Cardiac septum (tissue), 1 donor: ENCODE results near the gene PKP1. TPM values are rescaled to one million over a fixed set of nuclear protein-coding genes. Genes with fewer than 3 reads are reported as not detected.

Experiments used
- DNase-seq: peaks from one replicate; pipeline ENCODE4 v3.0.0-alpha.2; 2020; ENCODE audit warnings: low spot score
- intact Hi-C: fragments of 100-400 bp; cut with DNase I; formaldehyde crosslinking; loops from one replicate; pipeline ENCODE4 v1.14.0; 2022
- total RNA-seq: library from RNA; stranded (reverse); fragmentation: NEBNext Ultra II Directional; extraction: Animal tissue kit (Norgen Biotek cat#: 25700); gene quantifications from one replicate; pipeline ENCODE4 v1.2.1, GENCODE V29; 2021
- donor health status: DM: no; HTN: no; CAD: no.

Gene PKP1
- total RNA-seq, 1 donor from 2014 or later, result 0.16 TPM

DNA sequence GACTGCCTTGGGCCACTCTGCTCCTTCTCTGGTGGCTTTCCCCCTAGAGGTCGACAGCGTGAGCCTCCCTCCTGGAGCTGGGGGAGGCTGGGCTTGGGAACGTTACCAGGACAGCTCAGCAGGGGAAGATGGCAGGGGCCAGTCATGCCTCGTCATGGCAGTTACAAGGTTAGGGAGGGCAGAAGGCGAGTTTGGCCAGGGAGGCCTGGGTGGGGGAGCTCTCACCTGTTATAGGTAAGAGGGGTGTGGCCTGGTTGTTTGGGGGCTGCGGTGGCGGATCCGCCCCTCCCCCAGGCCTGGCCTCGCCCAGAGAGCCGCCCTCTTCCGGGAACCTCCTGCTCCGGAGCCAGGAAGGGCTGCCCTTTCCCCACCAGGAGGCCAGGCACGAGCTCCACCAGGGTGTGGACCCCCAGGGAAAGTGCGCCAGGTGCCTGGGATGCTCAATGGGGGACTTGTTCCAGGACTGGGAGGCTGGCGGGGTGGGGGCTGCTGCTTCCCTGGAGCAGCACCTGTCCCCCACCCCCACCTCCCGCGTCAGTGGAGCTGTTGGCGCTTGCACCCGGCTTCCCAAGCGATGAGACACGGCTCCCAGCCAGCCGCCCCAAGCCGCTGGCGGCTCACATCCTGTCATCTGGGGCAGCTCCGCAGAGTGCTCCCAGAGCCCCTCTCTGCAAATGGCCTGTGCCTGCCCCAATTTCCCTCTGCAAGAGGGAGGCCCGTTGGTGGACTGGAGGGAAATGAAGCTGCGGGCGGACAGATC, 23.6 kb upstream of the PKP1 start:
- DNase-seq, result no peak
- intact Hi-C loops, result no loop called here

DNA sequence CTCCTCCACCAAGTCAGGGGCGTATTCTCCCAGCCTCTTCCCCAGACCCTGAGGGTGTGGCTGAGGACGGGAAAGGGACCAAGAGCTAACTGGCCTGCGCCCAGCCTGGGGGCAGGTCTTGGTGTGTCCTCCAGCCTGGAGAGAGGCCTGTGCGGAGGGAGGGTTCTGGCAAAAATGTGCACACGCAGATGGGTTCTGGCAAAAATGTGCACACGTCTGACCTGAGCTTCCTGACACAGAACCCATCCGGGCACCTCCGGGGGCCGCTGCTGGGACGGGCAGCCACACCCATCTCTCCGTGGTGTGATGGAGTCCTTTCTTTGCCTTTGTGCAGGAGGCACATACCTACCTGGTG, 23.1 kb upstream of the PKP1 start:
- DNase-seq, result no peak
- intact Hi-C loops, result no loop called here

DNA sequence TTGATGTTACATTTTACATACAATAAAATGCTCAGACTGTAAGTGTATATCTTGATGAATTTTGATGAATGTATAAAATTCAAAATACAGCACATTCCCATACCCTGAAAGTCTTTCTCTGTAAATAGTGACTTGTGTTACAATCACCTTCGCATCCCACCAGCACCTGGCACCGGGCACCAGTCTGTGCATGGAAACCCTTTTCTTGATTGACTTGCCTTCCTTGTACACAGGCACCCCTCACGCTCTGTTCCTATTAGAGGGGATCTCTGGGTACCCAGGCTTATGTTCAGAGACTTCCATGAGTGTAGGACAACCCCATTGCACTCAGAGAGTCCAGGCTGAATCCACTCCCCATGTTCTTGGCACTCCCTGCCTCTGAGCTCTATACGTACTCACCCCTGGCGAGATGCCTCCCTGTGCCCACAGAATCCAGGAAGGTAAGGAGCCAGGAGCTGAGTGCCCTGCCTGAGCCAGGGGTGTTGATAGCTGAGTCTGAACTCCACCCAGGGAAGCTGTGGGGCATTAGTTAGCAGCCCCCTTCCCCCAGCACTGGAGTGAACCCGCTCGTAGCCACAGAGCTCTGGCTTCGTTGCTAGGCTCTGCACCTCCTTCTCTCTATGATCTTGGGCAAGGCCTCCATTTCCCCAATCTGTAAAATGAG, 22.5 kb upstream of the PKP1 start:
- no peak for DNase-seq
- intact Hi-C loops, result no loop called here

DNA sequence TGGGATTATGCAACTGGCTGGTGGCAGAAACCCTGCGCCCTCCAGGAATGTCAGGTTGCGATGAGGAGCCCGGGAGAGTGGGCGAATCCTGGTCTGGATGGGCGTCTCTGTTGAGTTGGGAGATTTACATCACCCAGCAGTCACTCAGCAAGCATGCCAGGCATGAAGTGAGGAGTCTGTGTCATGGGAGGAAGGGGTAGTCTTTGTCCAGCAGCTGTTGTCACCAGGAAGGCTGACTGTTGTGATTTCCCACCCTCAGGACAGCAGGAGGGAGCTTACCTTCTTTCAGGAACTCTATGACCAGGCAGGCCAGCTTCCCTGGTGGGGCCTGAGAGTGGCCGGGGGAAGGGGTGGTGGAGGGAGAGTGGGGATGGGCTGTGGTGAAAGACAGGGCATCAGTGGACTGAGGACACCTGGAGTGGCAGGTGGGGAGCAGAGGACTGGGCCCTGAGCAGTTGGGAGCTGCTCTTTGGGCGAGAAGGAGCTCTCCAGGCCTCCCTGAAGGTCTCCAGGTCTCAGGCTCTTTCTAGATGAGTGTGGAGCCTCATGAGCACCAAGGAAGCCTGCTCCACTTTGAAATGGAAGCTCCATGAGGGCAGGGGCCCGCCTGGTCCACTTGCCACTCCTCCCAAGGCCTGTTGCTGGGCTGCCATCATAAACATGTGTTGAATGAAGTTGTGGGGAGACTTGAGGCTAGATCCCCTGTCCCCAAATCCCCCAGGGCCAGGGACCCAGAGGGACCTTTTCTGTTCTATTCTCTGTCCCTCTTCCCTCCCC, 21.3 kb upstream of the PKP1 start:
- DNase-seq, result peak; percentile 63
- intact Hi-C loops, result no loop called here

DNA sequence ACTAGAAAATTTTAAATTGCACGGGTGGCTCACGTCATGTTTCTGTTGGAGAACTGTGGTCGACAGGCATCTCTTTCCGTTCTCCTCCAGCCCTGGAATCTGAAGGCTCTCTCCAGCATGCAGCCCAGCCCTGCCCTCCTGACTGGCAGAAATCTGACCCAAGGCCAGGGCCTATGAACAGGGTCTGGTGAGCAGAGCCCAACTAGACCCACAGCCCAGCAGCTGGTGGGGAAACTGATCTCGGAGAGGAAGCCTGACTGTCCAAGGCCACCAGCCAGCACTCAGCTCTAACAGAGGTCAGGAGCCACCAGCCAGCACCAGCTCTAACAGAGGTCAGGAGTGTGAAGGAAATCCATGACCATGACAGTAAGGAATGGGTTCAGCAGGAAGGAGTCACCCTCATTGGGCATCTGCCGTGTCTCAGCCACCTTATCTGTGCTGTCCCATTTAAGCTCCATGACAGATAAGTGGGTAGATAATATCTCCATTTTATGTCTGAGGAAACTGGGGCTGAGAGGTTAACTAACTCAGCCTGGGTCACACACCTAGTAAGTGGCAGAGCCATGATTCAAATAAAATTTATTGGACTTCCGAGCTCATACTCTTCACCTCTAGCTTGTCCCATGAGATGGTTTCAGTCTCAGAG, 20.2 kb upstream of the PKP1 start:
- DNase-seq, result peak; percentile 56
- intact Hi-C loops, result no loop called here

DNA sequence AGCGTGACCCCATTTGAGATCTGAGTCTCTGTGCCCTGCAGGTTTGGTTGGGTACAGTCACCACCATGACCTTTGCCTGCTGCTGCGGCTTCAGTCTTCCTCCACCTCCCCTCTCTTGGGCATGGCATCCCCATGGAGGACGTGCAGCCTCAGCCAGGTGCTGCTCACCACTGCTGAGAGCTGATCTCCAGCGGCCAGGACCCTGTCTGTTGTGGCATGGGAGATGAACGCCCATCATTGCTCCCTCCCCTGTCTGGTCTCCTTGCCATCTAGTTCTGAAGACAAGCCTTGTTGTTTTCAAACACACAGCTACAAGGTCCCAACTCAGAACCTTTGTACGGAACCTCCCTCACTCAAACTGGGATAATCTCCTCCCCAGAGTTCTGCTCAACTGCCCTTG, 19.2 kb upstream of the PKP1 start:
- DNase-seq, result peak; percentile 61

DNA sequence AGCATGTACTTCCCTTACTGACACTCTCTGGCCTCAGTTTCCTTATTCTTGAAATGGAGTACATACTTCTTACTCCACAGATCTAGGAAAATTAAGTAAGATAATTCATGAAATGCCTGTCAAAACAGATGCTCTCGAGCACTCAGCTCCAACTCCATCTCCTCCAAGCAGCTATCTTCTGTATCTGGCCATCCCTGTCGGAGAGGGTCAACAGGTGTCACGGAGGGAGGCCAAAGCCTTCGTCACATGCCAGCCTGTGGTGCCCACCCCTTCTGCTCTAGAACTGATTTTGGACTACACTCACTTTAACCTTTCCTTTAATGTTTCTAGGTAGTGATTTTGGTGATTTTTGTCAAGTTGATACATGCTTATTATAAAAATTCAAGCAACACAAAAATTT, 18.8 kb upstream of the PKP1 start:
- no peak for DNase-seq
- intact Hi-C loops, result no loop called here

More for the DNA sequence above, 19.2 kb upstream of the PKP1 start:
- intact Hi-C loops, result no loop called here

DNA sequence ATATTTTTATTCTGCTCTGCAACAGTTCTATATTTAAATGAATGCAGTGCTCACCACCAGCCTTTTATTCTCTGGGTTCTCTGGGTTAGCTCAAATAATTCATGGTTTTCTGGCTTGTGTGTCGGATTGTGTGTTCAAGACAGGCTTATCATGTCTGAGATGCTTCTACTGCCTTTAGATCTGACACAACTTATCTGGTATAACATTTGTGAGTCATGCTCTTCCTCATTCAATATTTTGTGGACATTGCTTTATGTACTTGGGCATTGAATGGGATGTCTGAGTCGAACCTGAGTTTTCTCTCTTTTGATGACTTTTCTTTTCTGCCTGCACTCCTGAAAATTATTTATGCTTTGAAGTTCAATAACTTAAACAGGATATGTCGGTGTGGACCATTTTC, 17.6 kb upstream of the PKP1 start:
- no peak for DNase-seq
- intact Hi-C loops, result no loop called here

DNA sequence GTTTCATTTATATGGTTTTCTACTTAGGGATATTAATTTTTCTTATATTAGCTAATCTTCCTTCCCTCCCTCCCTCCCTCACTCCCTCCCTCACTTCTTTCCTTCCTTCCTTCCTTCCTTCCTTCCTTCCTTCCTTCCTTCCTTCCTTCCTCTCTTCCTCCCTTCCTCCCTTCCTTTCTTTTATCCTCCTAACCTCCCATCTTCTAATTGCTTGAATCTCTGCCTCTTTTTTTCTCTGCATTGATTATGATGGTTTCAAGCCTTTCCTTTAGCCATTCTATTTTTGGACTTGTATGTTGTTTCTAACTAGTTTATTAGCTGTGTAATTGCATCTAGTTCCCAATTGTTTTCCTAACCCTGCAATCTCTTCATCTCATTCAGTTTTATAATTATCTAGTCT, 17.0 kb upstream of the PKP1 start:
- intact Hi-C loops, result no loop called here
- DNase-seq, result no peak

DNA sequence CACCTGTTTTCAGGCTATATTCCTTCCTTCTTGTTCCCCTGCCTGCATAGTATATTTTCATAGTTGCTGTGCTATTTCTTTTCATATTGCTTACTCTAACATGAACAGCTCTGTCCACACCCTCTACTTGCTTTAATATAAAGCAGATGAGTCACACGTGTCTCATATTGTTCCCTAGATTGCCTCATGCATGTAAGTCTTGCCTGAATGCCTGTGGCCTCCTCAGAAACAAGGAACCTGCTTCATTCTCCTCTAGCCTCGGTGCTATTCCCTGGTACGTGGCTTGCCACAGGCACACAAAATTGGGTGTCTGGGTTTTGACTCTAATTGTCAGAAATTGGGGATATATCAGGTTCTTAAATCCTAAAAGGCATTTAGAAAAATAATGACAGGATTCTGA, 16.5 kb upstream of the PKP1 start:
- DNase-seq, result peak; percentile 4
- intact Hi-C loops, result no loop called here

DNA sequence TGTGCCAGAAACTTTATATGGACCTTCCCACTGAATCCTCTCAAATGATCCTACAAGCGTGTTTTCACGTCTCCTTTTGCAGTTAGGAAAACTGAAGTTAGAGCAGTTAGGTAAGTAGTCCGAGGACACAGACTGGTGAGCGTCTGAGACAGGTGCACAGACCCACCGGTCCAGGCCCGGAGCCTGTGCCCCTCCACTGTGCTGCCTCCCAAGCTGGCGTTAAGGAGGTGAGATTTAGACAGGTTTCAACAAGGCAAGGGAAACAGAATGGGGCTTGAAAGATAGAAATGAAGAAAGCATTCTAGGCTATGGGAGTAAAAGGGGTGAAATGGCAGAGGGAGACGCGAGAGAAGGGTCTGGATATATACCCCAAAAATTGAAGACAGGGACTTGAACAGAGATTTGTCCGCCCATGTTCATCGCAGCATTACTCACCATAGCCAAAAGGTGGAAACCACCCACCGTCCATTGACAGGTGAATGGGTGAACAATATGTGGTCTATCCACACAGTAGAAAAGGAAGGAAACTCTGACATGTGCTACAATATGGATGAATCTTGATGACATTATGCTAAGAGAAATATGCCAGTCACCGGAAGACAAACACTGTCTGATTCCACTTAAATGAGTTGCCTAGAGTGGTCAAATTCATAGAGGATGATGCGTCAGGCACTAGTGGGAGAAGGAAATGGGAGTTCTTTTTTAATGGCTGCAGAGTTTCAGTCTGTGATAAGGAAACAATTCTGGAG, 15.7 kb upstream of the PKP1 start:
- intact Hi-C loops, result no loop called here
- DNase-seq, result peak; percentile 46

DNA sequence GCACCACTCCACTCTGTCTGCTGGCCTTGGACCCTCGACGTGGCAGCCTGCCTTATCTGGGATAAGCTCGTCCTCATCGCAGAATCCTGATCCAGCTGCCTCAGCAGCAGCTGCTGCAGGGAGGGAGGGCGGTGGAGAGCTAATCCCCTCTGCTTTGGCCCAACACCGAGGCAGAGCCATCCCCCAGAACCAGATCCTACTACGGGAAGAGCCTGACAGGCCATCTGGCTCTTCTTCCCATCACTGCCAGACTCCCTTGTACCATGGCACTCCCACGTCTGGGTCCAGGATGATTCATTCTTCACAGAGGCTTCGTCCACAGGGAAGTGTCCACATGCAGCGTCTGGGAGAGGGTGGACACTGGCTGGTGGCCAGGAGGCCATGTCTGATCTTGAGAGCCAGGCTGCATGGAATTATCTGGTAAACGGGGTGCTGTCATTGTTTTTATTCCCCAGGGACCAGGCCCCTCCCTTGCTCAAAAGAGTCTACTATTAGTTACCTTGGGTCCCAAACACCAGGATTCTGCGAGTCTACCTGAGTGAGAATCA, 14.6 kb upstream of the PKP1 start:
- DNase-seq, result peak; percentile 73
- intact Hi-C loops, result no loop called here

DNA sequence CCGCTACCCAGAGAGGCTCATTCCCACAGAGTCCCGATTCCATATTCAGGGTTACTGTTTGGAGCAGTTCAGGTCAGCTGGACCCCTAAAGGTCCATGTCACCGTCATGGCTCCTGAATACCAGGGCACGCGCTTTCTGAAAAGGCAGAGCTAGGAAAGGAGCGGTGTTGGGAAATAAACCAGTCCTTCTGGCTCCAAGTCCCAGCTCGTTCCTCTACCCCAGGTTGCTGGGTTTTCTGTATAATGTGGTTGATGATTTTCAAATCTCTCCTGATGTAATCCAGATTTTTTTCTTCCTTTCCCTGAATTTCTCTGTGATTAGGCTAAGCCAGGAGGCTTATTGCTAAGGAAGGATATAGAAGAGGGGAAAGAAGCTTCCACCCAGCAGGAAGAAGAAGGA, 14.0 kb upstream of the PKP1 start:
- DNase-seq, result peak; percentile 46
- intact Hi-C loops, result no loop called here

DNA sequence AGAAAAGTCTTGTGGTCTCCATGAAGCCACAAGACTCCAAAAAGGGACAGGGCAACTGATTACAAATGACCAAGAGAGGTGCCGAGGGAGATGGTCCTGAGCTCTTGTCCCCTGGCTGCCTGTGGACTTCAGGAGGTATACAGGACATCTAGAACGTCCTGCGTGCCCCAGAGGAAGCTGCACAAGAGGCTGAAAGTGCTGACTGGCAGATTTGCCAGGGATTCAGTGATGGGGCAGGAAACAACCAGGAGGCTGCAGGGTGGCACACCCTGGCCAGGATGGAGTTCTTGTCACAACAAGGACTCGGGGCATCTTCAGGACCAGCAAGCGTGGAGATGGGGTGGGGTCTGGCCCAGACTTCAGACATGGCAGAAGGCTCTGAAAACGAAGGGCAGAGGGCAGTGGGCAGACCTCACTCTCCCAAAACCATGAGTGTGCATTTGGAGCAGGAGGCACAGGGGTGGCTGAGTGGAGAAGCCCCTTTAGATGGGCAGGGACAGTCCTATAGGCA, 13.4 kb upstream of the PKP1 start:
- peak; percentile 26 for DNase-seq
- intact Hi-C loops, result loop anchor here (5.0 kb wide), 1 partner anchor 132 kb away; no protein-coding TSS in a partner anchor

DNA sequence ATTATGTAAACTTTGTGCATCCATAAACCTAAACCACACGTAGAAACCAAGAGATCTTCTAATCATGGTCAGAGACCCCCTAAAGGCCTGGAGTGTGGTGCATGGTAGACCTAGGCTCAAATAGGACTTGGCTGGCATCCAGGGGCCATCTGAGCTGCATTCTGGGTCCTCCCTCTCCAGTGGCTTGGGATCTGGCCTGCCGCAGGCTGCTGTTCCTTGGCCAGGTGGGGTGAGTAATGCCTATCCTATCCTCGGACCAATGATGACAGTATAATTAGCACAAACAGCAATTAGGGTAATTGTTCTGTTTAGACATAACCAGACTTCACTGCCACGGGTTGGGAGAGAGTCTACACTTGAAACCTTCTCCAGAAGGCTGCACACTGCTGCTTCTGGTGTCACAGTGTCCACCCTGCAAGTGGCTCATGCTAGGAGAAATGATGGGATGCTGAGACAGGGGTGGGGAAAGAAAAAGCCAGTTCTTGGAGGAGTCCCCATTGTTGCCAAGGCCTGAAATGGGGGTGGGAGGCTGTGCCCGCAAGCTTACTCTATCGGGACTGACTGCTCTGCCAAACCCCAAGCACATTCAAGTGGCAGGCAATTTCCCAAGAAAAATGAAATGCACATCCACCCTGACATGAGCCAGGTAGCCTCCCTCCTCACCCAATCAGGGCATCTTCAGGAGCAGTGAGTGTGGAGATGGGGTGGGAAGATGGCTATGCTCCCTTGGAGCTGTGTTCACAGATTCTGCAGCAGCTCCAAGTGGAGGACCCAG, 12.5 kb upstream of the PKP1 start:
- intact Hi-C loops, result loop anchor here (5.0 kb wide), 1 partner anchor 131 kb away; no protein-coding TSS in a partner anchor
- DNase-seq, result peak; percentile 38

DNA sequence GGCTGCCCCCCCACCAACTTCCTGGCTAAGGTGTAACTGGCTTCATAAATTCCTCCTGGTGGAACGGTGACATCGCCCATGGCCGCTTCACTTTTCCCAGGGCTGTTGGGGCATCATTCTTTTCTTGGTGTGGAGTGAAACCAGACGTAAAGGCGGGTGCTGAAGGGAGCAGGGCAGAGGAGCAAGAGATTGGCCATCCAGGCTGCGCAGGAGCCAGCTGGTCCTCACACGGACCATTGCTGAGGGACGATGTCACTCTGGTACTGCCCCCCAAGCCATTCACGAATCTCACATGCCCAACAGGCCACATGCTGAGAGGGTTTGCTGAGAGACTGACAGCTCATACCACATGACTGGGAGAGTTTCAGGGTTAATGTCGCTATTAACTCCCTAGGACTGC, 10.5 kb upstream of the PKP1 start:
- intact Hi-C loops, result loop anchor here (5.0 kb wide), 1 partner anchor 130 kb away; no protein-coding TSS in a partner anchor
- DNase-seq, result no peak

DNA sequence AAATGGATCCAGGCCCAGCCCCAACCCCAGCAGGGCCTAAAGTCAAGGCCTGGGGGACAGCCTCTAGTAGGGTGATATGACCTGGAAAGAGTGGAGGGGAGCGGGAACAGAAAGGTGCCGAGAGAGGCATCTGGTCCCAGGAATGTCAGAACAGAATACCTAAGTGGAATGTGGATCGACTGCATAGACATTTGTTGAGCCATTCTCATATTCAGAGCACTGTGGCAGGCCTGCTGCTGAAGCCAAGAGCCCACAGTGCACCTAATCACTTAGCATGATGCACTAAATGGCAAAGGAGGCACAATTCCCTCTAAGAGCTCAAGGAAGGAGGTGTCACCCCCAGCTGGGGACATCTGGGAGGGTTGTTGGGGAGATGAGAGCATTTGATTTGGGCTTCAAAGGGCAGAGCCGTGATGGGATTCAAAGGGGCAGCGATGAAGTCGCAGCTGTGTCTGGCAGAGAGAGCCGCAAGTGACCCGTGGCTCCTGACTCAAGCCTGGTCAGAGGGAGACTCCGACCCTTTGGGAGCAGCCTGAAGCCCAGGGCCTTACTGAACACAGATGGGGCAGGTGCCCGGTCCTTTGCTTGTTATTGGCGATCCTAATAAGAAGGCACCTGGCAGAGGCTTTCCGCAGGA, 8.6 kb upstream of the PKP1 start:
- intact Hi-C loops, result loop anchor here (5.0 kb wide), 2 partner anchors 73 to 128 kb away; no protein-coding TSS in a partner anchor
- no peak for DNase-seq
